VCaP (cell line): Measurements from ENCODE around the gene NDUFA8.

Experiments
- H3K27ac ChIP-seq: fragments of 450-650 bp; 2 replicates; pipeline ENCODE4 v1.5.1; 2017
- TF ChIP-seq, protein P1 (sequence below): fragments of 450-650 bp; conservative IDR thresholded peaks from 2 replicates; pipeline ENCODE4 v1.5.1; 2017; ENCODE audit warnings: mild to moderate bottlenecking, moderate library complexity

NDUFA8 gene

DNA sequence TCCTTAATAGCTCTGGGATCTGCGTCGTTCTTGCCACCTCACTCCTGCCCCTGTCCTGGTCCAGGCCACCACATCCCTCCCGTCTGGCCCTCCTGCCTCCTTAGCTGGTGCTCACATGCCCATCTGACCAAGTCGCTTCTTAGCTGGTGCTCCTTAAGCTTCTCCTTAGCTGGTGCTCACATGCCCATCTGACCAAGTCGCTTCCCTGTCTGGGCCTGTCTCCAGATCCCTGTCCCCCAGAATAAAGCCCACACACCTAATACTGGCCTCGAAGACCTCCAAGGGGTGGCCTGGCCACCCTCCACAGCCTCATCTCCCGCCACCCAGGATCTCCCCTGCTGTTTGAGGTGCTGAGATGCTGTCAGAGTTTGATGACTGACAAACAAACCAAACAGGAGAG, 35.1 kb downstream of the NDUFA8 start:
- no peak overlapping the region for H3K27ac ChIP-seq
- TF ChIP-seq, protein P1, sequence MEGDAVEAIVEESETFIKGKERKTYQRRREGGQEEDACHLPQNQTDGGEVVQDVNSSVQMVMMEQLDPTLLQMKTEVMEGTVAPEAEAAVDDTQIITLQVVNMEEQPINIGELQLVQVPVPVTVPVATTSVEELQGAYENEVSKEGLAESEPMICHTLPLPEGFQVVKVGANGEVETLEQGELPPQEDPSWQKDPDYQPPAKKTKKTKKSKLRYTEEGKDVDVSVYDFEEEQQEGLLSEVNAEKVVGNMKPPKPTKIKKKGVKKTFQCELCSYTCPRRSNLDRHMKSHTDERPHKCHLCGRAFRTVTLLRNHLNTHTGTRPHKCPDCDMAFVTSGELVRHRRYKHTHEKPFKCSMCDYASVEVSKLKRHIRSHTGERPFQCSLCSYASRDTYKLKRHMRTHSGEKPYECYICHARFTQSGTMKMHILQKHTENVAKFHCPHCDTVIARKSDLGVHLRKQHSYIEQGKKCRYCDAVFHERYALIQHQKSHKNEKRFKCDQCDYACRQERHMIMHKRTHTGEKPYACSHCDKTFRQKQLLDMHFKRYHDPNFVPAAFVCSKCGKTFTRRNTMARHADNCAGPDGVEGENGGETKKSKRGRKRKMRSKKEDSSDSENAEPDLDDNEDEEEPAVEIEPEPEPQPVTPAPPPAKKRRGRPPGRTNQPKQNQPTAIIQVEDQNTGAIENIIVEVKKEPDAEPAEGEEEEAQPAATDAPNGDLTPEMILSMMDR = no peak

DNA sequence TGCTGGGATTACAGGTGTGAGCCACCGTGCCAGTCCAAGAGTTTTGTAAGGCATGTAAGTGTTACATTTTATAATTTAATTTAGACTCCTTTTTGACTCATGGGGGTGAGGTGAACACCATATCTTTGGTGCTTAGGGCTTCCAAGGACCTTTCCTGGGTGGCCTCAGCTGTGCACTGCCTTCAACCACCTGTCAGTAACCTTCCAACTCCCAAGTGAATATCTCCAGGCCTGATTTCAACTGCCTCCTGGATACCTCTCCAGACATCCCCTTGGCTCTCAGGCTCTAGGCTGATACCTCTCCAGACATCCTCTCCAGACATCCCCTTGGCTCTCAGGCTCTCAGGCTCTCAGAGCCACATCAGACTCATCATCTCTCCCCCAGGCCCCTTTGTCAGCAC, 35.5 kb downstream of the NDUFA8 start:
- TF ChIP-seq, protein P1 = no peak

DNA sequence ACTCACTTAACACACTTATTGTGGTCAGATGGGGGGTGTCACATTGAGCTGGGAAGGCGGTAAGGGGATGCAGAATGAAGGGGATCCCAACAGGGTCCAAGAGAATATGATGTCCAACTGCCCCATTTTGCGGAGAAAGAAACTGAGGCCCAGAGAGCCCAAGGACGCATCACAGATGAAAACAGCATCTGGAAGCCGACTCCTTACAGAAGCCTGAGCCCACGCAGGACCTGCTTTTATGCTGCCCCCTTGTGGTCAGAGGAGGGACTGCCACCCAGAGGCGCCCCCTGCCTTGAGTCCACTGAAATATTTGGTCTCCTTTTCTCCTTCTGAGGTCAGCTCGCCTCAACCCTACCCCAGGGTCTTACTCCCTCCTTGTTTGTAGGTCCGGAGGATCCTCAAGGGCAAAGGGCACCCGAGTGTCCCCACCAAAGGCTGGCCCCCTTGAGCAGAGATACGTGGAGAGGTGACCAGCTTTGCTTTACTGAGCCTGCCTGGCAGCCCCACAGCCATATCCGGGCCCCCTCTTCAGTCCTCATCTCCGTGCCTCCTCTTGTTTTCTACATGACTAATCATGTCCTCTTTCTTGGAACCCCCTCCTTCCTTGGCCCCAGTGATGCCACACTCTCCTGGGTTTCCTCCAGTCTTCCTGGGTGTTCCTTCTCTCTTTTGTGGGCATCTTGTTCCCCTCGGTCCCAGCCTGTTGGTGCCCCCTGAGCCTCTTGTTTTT, 36.5 kb downstream of the NDUFA8 start:
- TF ChIP-seq, protein P1 = peak; percentile 96
- H3K27ac ChIP-seq = no peak overlapping the region

More for the DNA sequence above, 35.5 kb downstream of the NDUFA8 start:
- H3K27ac ChIP-seq = no peak overlapping the region

DNA sequence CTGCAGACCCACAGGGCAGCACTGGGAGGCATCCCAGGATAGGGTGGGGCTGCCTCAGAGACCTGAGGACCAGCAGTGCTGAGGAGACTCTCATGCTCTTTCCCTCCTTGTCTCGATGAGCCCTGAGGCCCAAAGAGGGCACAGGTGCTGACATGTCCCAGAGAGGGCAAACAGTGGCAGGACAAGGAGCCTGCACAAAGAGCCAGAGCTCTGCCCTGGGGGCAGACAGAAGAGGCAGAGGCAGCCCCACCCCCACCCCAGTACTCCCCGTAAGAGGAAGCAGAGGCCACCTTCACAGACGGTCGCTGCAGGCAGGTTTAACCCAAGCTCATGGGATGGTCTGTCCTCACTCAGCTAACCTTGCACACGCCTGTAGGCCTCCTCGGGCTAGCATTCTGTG, 37.1 kb downstream of the NDUFA8 start:
- H3K27ac ChIP-seq = no peak overlapping the region
- TF ChIP-seq, protein P1 = no peak

DNA sequence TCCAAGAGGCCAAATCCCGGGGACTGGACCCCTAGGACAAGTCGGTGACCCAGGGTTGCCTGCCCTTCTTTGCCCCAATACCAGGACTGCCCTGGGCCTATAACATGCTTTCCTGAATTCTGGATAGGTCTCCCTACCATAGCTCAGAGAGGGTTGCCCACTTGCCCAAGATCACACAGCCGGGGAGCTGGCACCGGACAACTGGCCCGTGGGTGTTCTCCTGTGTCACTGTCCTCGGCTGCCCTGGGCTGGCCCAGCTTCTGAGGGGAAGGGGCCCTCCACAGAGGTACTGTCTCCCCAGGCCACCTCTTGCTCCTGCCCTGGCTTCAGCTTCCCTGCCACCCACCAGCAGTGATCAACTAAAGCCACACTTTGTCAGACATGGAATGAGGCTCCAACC, 37.6 kb downstream of the NDUFA8 start:
- H3K27ac ChIP-seq = no peak overlapping the region
- TF ChIP-seq, protein P1 = no peak

DNA sequence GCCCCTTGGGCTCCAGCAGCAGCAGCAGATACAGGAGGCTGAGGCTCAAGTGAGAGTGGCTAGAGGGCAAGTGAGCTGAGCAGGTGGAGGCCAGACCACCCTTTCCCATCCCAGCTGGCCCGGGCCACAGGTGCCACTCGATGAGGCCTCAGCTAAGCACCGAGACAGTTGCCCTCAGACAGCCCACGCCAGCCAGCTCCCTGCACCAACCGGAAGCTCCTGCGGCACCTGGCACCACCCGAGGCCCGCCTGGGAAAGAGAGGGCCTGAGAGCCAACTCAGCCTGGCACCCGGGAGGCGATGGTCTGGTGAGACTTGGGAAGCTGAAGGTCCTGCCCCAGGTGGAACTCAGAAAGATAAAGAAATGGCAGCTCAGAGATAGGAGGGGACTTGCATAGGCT, 38.2 kb downstream of the NDUFA8 start:
- TF ChIP-seq, protein P1 = no peak
- no peak overlapping the region for H3K27ac ChIP-seq

DNA sequence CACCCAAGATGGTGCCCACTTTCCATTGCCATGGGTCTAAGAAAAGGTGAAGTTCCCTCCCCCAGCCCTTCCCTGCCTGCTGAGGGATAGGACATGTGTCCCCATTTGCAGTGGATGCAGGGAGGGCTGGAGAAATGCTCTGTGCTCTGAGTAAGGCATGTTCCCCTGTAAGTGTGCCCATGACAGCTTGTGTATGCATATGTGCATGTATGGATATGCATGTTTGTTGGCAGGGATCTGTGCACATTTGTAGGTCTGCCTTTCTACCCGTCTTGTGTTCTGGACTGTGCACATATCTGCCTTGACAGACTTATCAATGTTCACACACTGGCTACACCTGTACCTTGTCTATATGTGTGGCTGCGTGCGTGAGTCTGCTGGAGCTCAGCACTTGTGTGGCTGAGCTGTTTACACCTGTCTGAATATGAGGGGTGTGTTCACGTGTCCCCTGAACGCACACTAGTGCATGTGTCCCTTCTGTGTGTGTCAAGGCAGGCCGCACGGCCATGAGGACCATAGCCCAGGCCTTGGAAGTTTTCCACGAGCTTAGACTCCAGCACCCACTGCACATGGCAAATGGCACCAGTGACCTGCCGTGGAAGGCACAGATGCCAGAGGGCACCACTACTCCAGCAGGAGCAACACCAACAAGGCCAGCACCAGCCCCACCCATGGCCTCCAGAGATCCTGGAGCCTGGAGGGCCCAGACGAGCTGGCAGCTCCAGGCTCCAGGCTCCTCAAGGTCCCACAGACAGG, 39.1 kb downstream of the NDUFA8 start:
- TF ChIP-seq, protein P1 = no peak
- H3K27ac ChIP-seq = no peak overlapping the region
